ENCODE results near the gene EIF4G3. TPM values are rescaled to one million over a fixed set of nuclear protein-coding genes. Genes with fewer than 3 reads are reported as not detected.

Gene EIF4G3
- total and polyA plus RNA-seq, 9 of the 15 experiments (the other 6 are each of a cell fraction or from before 2014, with no cell fraction given), result 6.7 to 40.5 (median 32.1) TPM

GRCh38 chr1:20786253-20787028 lies 390.3 kb downstream of the EIF4G3 start (continued):
- TF ChIP-seq PRMT5 (CRISPR knock-in tag; IDR thresholded peaks at IDR 0.05), result peak; percentile 23; the same call in 1 of the 2 replicates
- no peak for TF ChIP-seq FOSL1 (tag; conservative IDR thresholded peaks at IDR 0.05)
- no peak for TF ChIP-seq CTCFL (IDR thresholded peaks at IDR 0.05; ENCODE audit: borderline replicate concordance, insufficient read depth, low read depth, low read length, poor library complexity, severe bottlenecking)
- peak; percentile 84 for TF ChIP-seq KDM5B (IDR thresholded peaks at IDR 0.05; ENCODE audit: insufficient replicate concordance, low read depth, low read length)
- peak; percentile 21 to 80 for TF ChIP-seq MNT (conservative IDR thresholded peaks at IDR 0.05)
- no peak for TF ChIP-seq MBD1 (CRISPR knock-in tag; IDR thresholded peaks at IDR 0.05)
- peak; percentile 95 for TF ChIP-seq ZFX (CRISPR knock-in tag; IDR thresholded peaks at IDR 0.05)
- TF ChIP-seq SIX5 (IDR thresholded peaks at IDR 0.05; ENCODE audit: borderline replicate concordance in 1 of 2, insufficient read depth in 1 of 2, low read depth in 1 of 2, low read length in 2 of 2), result no peak
- peak; percentile 23; the same call in 1 of the 2 replicates for TF ChIP-seq KLF1 (tag; IDR thresholded peaks at IDR 0.05)
- no peak for TF ChIP-seq TEAD2 (tag; IDR thresholded peaks at IDR 0.05)
- TF ChIP-seq MYC (IDR thresholded peaks at IDR 0.05; ENCODE audit: low read depth, low read length), result peak; percentile 82; the same call in 1 of the 2 replicates
- TF ChIP-seq MYC (CRISPR knock-in tag; IDR thresholded peaks at IDR 0.05; ENCODE audit: borderline replicate concordance, low read depth), result no peak
- peak; percentile 19; the same call in 1 of the 2 replicates for TF ChIP-seq ZNF197 (CRISPR knock-in tag; IDR thresholded peaks at IDR 0.05; ENCODE audit: low read depth)
- no peak for TF ChIP-seq ZKSCAN8 (CRISPR knock-in tag; IDR thresholded peaks at IDR 0.05)
- TF ChIP-seq BCLAF1 (IDR thresholded peaks at IDR 0.05; ENCODE audit: borderline replicate concordance in 1 of 2, control insufficient read depth in 1 of 2, low read depth in 2 of 2, low read length in 1 of 2), result no peak
- TF ChIP-seq POLR2AphosphoS2 (IDR thresholded peaks at IDR 0.05; ENCODE audit: low read length), result peak; percentile 80; the same call in 1 of the 2 replicates
- TF ChIP-seq SOX6 (IDR thresholded peaks at IDR 0.05), result peak; percentile 26; the same call in 1 of the 2 replicates

Measured in K562 (cell line).